HepG2 (cell line): Measurements from ENCODE around the gene ATP5MK. TPM values are rescaled to one million over a fixed set of nuclear protein-coding genes. Genes with fewer than 3 reads are reported as not detected.
A peak's percentile ranks its signal among the peaks of the same experiment; 100 is the strongest.

ENCODE experiments used
- HNRNPL ChIP-seq: fragments of 200-400 bp; formaldehyde crosslinking; IDR thresholded peaks from 2 replicates; pipeline ENCODE4 v1.6.1; 2017; ENCODE audit warnings: mild to moderate bottlenecking, low read depth, low read length
- MYNN ChIP-seq: sonication (generic); formaldehyde crosslinking; IDR thresholded peaks from 2 replicates; pipeline ENCODE4 v1.4.0; 2020; ENCODE audit warnings: mild to moderate bottlenecking, low read depth, missing genetic modification reagents
- NCOA2 ChIP-seq: sonication (generic); formaldehyde crosslinking; IDR thresholded peaks from 2 replicates; pipeline ENCODE4 v1.8.0; 2022; ENCODE audit warnings: inconsistent platforms
- NFAT5 ChIP-seq: sonication (generic); formaldehyde crosslinking; IDR thresholded peaks from 2 replicates; pipeline ENCODE4 v1.4.0; 2020; ENCODE audit warnings: missing genetic modification reagents
- PCBP1 ChIP-seq: fragments of 200-400 bp; formaldehyde crosslinking; IDR thresholded peaks from 2 replicates; pipeline ENCODE4 v1.6.1; 2017; ENCODE audit warnings: mild to moderate bottlenecking, low read depth, low read length, borderline replicate concordance
- PHF8 ChIP-seq: sonication (generic); formaldehyde crosslinking; IDR thresholded peaks from 2 replicates; pipeline ENCODE4 v1.5.0; 2020; ENCODE audit warnings: missing genetic modification reagents
- SYNCRIP ChIP-seq: fragments of 200-400 bp; formaldehyde crosslinking; IDR thresholded peaks from 2 replicates; pipeline ENCODE4 v1.6.1; 2018; ENCODE audit warnings: mild to moderate bottlenecking, low read depth, low read length; ENCODE audit not compliant: insufficient read depth
- ZC3H4 ChIP-seq: sonication (generic); formaldehyde crosslinking; IDR thresholded peaks from 2 replicates; pipeline ENCODE4 v1.4.0; 2020; ENCODE audit warnings: missing genetic modification reagents, borderline replicate concordance
- ZNF468 ChIP-seq: sonication (generic); formaldehyde crosslinking; IDR thresholded peaks from 2 replicates; pipeline ENCODE4 v1.8.0; 2022; ENCODE audit warnings: mild to moderate bottlenecking, moderate library complexity, missing genetic modification reagents
- ZNF597 ChIP-seq: sonication (generic); formaldehyde crosslinking; IDR thresholded peaks from 2 replicates; pipeline ENCODE4 v1.5.0; 2020; ENCODE audit warnings: missing genetic modification reagents
- ZNF879 ChIP-seq: sonication (generic); formaldehyde crosslinking; IDR thresholded peaks from 2 replicates; pipeline ENCODE4 v1.8.1; 2023; ENCODE audit warnings: missing genetic modification reagents
- polyA plus RNA-seq, 8 experiments: library from polyadenylated mRNA; depleted of rRNA in 3 of 8; stranded (reverse) in 7 of 8; unstranded in 1 of 8; fragments of >200 nt; fragmentation: Illumina TruSeq in 4 of 8; extraction: Trizol in 4 of 8; gene quantifications; 2 replicates each; pipeline versions ENCODE4 v1.2.1 to v1.2.3, GENCODE V29; 2011 to 2016; ENCODE audit warnings: low read depth in 4 of 8, missing spikeins in 1 of 8, mixed read lengths in 1 of 8; ENCODE audit not compliant: insufficient read depth in 1 of 8
- total RNA-seq, 5 experiments: library from RNA; depleted of rRNA; stranded (reverse); fragments of >200 nt; fragmentation: Illumina TruSeq; extraction: Trizol; gene quantifications; 2 replicates each; pipeline ENCODE4 v1.2.3, GENCODE V29; 2016; ENCODE audit warnings: low read depth in 1 of 5
- TF ChIP-seq, protein P1 (sequence below): sonication (generic); formaldehyde crosslinking; IDR thresholded peaks from 2 replicates; pipeline ENCODE4 v1.5.0; 2020; ENCODE audit warnings: mild to moderate bottlenecking, missing genetic modification reagents
- TF ChIP-seq, protein P2 (sequence below): sonication (generic); formaldehyde crosslinking; IDR thresholded peaks from 2 replicates; pipeline ENCODE4 v1.4.0; 2020; ENCODE audit warnings: missing genetic modification reagents, borderline replicate concordance
- TF ChIP-seq, protein P3 (sequence below): sonication (generic); formaldehyde crosslinking; conservative IDR thresholded peaks from 2 replicates; pipeline ENCODE4 v1.8.1; 2023; ENCODE audit warnings: missing genetic modification reagents

The ATP5MK gene
- total and polyA plus RNA-seq, 2 of the 13 experiments (the other 11 are each of a cell fraction or from before 2014, with no cell fraction given): 312 to 517 TPM

- TF ChIP-seq NFAT5 (CRISPR knock-in tag) (peak; percentile 5; the same call in 1 of the 2 replicates), PHF8 (CRISPR knock-in tag) (peak; percentile 91), ZNF597 (no peak), ZNF468 (CRISPR knock-in tag) (no peak), PCBP1 (no peak), NCOA2 (CRISPR knock-in tag) (0 out of 2 replicates have a peak, but pooled peaks have one; percentile 31), ZNF879 (CRISPR knock-in tag) (no peak), HNRNPL (0 out of 2 replicates have a peak, but pooled peaks have one; percentile 18), ZC3H4 (CRISPR knock-in tag) (no peak), MYNN (CRISPR knock-in tag) (0 out of 2 replicates have a peak, but pooled peaks have one; percentile 84), SYNCRIP (no peak)
- TF ChIP-seq, protein P1, sequence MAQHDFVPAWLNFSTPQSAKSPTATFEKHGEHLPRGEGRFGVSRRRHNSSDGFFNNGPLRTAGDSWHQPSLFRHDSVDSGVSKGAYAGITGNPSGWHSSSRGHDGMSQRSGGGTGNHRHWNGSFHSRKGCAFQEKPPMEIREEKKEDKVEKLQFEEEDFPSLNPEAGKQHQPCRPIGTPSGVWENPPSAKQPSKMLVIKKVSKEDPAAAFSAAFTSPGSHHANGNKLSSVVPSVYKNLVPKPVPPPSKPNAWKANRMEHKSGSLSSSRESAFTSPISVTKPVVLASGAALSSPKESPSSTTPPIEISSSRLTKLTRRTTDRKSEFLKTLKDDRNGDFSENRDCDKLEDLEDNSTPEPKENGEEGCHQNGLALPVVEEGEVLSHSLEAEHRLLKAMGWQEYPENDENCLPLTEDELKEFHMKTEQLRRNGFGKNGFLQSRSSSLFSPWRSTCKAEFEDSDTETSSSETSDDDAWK (CRISPR knock-in tag): no peak
- TF ChIP-seq, protein P2, sequence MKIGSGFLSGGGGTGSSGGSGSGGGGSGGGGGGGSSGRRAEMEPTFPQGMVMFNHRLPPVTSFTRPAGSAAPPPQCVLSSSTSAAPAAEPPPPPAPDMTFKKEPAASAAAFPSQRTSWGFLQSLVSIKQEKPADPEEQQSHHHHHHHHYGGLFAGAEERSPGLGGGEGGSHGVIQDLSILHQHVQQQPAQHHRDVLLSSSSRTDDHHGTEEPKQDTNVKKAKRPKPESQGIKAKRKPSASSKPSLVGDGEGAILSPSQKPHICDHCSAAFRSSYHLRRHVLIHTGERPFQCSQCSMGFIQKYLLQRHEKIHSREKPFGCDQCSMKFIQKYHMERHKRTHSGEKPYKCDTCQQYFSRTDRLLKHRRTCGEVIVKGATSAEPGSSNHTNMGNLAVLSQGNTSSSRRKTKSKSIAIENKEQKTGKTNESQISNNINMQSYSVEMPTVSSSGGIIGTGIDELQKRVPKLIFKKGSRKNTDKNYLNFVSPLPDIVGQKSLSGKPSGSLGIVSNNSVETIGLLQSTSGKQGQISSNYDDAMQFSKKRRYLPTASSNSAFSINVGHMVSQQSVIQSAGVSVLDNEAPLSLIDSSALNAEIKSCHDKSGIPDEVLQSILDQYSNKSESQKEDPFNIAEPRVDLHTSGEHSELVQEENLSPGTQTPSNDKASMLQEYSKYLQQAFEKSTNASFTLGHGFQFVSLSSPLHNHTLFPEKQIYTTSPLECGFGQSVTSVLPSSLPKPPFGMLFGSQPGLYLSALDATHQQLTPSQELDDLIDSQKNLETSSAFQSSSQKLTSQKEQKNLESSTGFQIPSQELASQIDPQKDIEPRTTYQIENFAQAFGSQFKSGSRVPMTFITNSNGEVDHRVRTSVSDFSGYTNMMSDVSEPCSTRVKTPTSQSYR: peak; percentile 12; the same call in 1 of the 2 replicates
- TF ChIP-seq, protein P3, sequence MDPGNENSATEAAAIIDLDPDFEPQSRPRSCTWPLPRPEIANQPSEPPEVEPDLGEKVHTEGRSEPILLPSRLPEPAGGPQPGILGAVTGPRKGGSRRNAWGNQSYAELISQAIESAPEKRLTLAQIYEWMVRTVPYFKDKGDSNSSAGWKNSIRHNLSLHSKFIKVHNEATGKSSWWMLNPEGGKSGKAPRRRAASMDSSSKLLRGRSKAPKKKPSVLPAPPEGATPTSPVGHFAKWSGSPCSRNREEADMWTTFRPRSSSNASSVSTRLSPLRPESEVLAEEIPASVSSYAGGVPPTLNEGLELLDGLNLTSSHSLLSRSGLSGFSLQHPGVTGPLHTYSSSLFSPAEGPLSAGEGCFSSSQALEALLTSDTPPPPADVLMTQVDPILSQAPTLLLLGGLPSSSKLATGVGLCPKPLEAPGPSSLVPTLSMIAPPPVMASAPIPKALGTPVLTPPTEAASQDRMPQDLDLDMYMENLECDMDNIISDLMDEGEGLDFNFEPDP (CRISPR knock-in tag): 0 out of 2 replicates have a peak, but pooled peaks have one; percentile 75
These were observed at the start of gene ATP5MK, which contains the start of gene PDCD11 (continued) for GRCh38 chr10:103396067-103396788.
